Small intestine (tissue), 7 donors: Measurements from ENCODE around the gene CSPG4. TPM values are rescaled to one million over a fixed set of nuclear protein-coding genes. Genes with fewer than 3 reads are reported as not detected.
"Not testable (repeated sequence)": the region's sequence is repeated elsewhere in the genome, so short reads cannot be mapped to it uniquely, and the experiment has no call there.

Source experiments
- DNase-seq, 2 donors: peaks; one replicate each; pipeline versions ENCODE4 v3.0.0 to v3.0.0-alpha.2; 2013
- FAIRE-seq: peaks from 2 replicates; lab custom pipeline; 2012; peaks lifted over from hg19 to GRCh38; lab: Jason Lieb, UNC
- H3K27ac ChIP-seq, 3 donors: one replicate each; pipeline ENCODE4 v1.5.1; 2013; ENCODE audit warnings: low read length in 2 of 3, mild to moderate bottlenecking in 2 of 3, control low read depth in 1 of 3, inconsistent platforms in 1 of 3, low read depth in 1 of 3, moderate library complexity in 1 of 3
- H3K27me3 ChIP-seq, 3 donors: one replicate each; pipeline ENCODE4 v1.6.1; 2013; ENCODE audit warnings: low read length in 3 of 3, inconsistent platforms in 1 of 3; ENCODE audit not compliant: control insufficient read depth in 3 of 3, insufficient read depth in 3 of 3
- H3K36me3 ChIP-seq, 3 donors: one replicate each; pipeline ENCODE4 v1.6.1; 2013; ENCODE audit warnings: low read length in 3 of 3, inconsistent platforms in 1 of 3, low read depth in 1 of 3, mild to moderate bottlenecking in 1 of 3, moderate library complexity in 1 of 3; ENCODE audit not compliant: control insufficient read depth in 3 of 3, insufficient read depth in 2 of 3
- H3K4me1 ChIP-seq, 3 donors: one replicate each; pipeline ENCODE4 v1.6.1; 2013; ENCODE audit warnings: low read length in 2 of 3, inconsistent platforms in 1 of 3, low read depth in 1 of 3, mild to moderate bottlenecking in 1 of 3, moderate library complexity in 1 of 3; ENCODE audit not compliant: control insufficient read depth in 3 of 3, insufficient read depth in 2 of 3
- H3K4me3 ChIP-seq, 3 donors: one replicate each; pipeline ENCODE4 v1.5.1; 2013; ENCODE audit warnings: low read length in 3 of 3, control low read depth in 1 of 3, inconsistent platforms in 1 of 3, low read depth in 1 of 3, mild to moderate bottlenecking in 1 of 3, moderate library complexity in 1 of 3
- H3K9me3 ChIP-seq, 2 donors: one replicate each; pipeline ENCODE4 v1.6.1; 2013; ENCODE audit warnings: low read depth in 1 of 2, low read length in 1 of 2; ENCODE audit not compliant: control insufficient read depth in 2 of 2, insufficient read depth in 1 of 2
- WGBS, 3 donors: extraction: QIAGEN DNeasy Blood & Tissue Kit; methylation state at CpG; one replicate each; pipeline ENCODE4 v1.1.7; 2013; 5-methylcytosine and 5-hydroxymethylcytosine counted together
- polyA plus RNA-seq, 4 donors: library from polyadenylated mRNA; stranded (reverse) in 3 of 4; unstranded in 1 of 4; fragments of 200-250 nt in 3 of 4; fragments of 120-200 nt in 1 of 4; gene quantifications; one replicate each; pipeline versions ENCODE4 v1.2.1 to v1.2.3, GENCODE V29; 2013
- donor health status: healthy with polysubstance abuse.
- donor health status: control.
- donor health status: control.
- donor health status: Bipolar disorder and iron deficiency.
- donor health status: healthy.

CSPG4 gene
- polyA plus RNA-seq, 4 donors = 0.22 to 7.2 (median 2.5) TPM

DNA sequence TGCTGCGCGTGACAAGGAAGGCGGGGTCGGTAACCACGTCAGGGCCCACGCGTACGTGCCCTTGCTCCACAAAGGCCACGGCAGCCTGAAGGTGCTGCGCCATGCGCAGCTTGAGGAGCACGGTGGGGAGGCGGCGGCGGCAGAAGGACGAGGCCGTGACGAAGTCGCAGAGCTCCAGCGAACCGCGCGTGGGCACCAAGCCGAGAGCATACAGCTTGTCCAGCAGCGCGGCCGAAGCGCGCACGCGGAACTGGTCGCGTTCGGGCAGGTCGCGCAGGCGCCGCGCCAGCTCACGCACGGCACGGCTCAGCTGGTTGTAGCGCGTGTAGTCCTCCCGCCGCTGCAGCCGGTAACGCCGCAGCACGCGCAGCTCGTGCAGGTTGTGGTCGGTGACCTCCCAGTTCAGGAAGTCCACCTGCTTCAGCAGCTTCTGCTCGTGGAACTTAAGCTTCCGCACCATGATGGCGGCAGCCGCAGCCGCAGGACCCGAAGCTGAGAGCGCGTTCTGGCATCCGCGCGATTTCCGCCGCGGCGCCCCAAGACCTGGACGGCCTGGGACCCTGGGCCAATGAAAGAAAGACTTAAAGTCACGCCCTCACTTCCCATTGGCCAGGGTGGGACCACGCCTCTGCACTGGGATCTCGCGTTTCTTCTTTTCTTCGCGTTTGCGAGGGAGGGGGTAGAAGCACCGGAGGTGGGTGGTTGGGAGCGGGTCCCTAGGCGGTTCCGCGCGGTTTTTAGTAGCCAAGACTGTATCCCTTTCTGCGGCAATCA lies 72.8 kb downstream of the CSPG4 start, which contains the start of gene IMP3:
TSS of gene IMP3 (minus strand) at position 516 of the 774 bp plus-strand sequence. CDS start at position 460, 56 bp downstream.
- H3K27ac ChIP-seq = peak within 1 kb of the TSS; percentile 91 to 99 (median 95)
- no peak for FAIRE-seq
- no peaks in the 10 kb centered on the region for H3K9me3 ChIP-seq
- 0 to 1% (median 0%) methylated on average over 70 to 83 of the region's 83 CpGs for WGBS, 3 donors
- H3K4me1 ChIP-seq = peaks cover 4 to 10% (median 6%) of the 10 kb centered on the region in 3 donors
- DNase-seq = peak; percentile 98 to 99
- H3K27me3 ChIP-seq = no peaks in the 10 kb centered on the region
- H3K4me3 ChIP-seq = peak within 1 kb of the TSS; percentile 67 to 89 (median 79)
- peaks cover 0 to 8% (median 0%) of the 10 kb centered on the region in 3 donors for H3K36me3 ChIP-seq

DNA sequence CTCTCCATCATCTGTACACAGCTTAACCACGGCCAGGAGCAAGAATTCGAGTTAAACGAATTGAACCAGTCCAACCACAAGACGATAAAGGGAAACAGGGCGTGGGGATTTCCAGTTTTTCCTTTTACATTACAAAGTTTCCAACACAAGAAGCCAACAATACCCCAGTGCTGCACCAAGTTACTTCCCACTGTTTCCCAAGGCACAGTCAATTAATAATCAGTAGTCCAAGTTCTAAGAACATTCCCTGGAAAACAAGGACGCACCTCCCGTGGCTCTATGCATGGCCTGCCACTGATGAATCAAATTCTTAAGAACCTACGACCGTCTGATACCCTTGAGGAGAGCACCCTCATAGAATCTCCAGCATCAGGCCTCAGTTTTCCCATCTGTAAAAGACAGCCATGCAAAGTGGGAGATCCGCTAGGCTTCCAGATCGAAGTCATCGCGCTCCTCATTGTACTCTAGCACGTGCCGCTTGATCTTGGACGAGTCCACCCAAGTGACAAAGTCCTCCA lies 73.4 kb downstream of the CSPG4 start:
- Histone ChIP-seq H3K36me3 (peaks cover 0 to 8% (median 0%) of the 10 kb centered on the region in 3 donors), H3K27ac (peak overlapping the region; percentile 91 to 99 (median 95)), H3K4me3 (peak overlapping the region; percentile 67 to 89 (median 79)), H3K4me1 (peaks cover 4 to 10% (median 6%) of the 10 kb centered on the region in 3 donors), H3K27me3 (no peaks in the 10 kb centered on the region), H3K9me3 (no peaks in the 10 kb centered on the region)
- DNase-seq (no peak), FAIRE-seq (no peak)
- 1 to 2% (median 1%) methylated on average over 16 of the region's 16 CpGs for WGBS, 3 donors

DNA sequence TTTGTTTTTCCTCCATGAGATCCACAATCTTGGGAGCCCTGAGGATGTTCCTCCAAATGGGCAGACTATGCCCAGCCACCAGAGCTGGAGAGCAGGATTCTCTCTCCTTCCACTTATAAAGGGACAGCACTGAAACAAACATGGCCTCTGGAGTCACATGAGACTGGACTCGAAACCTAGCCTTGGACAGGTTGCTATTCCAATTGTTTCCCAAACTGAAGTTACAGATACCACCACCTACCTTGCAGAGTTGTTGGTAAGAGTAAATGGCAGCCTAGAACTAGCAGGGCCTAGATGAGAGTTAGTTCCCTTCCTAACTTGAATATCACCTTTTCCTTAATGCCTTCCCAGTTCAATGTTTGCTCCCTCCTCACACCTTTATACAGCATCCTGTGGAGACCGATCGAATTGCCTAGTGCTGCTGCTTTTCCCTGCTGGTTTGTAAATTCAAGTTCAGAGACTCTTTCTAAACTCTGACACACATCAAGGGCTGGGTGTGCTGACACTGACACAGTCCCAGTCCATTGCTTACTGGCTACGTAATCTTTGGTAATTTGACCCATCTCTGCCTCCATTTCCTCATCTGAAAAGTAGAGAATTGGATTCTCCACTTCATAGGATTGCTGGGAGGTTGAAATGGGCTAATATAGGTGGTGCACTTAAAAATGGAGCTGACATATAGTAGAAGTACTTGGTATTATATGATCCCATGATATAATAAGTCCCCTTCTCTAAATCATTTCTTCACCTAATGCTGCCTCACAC lies 75.2 kb downstream of the CSPG4 start:
- no peaks in the 10 kb centered on the region for H3K9me3 ChIP-seq
- H3K36me3 ChIP-seq = peaks cover 0 to 8% (median 0%) of the 10 kb centered on the region in 3 donors
- H3K4me3 ChIP-seq = peak overlapping the region in 1 of 3 donors; percentile 79
- H3K4me1 ChIP-seq = peaks cover 4 to 10% (median 6%) of the 10 kb centered on the region in 3 donors
- DNase-seq = no peak
- FAIRE-seq = no peak
- H3K27me3 ChIP-seq = no peaks in the 10 kb centered on the region
- 54 to 66% (median 65%) methylated on average over 4 of the region's 4 CpGs for WGBS, 3 donors
- H3K27ac ChIP-seq = peak overlapping the region in 1 of 3 donors; percentile 68

DNA sequence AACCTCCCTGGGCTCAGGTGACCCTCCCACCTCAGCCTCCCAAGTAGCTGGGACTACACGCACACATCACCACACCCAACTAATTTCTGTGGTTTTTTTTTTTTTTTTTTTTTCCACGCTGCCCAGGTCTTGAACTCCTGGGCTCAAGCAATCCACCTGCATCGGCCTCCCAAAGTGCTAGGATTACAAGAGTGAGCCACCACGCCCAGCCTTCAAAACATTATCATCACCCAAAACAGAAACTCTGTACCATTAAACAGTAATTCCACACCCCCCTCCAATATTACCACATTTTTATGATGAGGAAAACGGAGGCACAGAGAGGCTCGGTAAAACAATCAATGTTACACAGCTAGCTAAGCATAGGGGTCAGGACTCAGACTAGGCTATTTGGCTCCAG lies 76.6 kb downstream of the CSPG4 start:
- Histone ChIP-seq H3K27ac (no peak overlapping the region), H3K9me3 (no peaks in the 10 kb centered on the region), H3K27me3 (no peaks in the 10 kb centered on the region), H3K4me1 (peaks cover 4 to 7% (median 6%) of the 10 kb centered on the region in 3 donors), H3K36me3 (peaks cover 0 to 8% (median 0%) of the 10 kb centered on the region in 3 donors), H3K4me3 (no peak overlapping the region)
- DNase-seq (no peak), FAIRE-seq (no peak)
- WGBS, 3 donors = 50 to 70% (median 60%) methylated on average over 6 of the region's 6 CpGs

DNA sequence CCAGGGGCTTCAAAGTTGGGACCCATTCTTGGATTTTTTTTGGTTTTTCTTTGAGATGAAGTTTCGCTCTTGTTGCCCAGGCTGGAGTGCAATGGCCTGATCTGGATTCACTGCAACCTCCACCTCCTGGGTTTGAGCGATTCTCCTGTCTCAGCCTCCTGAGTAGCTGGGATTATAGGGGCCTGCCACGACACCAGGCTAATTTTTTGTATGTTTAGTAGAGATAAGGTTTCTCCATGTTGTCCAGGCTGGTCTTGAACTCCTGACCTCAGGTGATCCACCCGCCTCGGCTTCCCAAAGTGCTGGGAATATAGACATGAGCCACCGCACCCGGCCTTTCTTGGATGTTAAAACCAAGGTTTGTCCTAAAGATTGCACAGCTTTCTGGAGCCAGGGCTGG lies 78.7 kb downstream of the CSPG4 start:
- not testable (repeated sequence) for H3K27me3 ChIP-seq, H3K4me3 ChIP-seq, FAIRE-seq, H3K36me3 ChIP-seq, H3K9me3 ChIP-seq, DNase-seq, H3K4me1 ChIP-seq, H3K27ac ChIP-seq
- 89 to 91% (median 91%) methylated on average over 7 of the region's 7 CpGs for WGBS, 3 donors

DNA sequence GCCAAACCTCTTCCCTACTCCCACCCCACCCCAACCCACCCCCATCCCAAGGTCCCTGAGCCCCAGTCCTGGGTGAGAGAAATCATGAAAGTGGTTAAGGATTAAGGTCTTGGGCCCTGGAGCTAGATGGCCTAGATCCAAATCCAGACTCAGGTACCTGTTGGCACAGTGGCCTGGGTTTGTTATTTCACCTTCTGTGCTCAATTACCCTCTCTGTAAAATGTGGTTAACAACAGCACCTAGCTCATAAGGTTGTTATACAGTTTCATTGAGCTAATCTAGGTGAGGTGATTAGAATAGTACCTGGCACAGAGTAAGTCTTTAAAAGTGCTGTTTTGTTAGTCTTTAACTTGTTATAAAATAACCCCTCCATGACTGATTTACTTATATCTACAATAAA lies 80.7 kb downstream of the CSPG4 start:
- Histone ChIP-seq H3K36me3 (peaks cover 0 to 3% (median 0%) of the 10 kb centered on the region in 3 donors), H3K27ac (no peak overlapping the region), H3K4me3 (no peak overlapping the region), H3K4me1 (peaks cover 0 to under 1% (median 0%) of the 10 kb centered on the region in 3 donors), H3K9me3 (no peaks in the 10 kb centered on the region), H3K27me3 (no peaks in the 10 kb centered on the region)
- no peak for FAIRE-seq
- DNase-seq = no peak

DNA sequence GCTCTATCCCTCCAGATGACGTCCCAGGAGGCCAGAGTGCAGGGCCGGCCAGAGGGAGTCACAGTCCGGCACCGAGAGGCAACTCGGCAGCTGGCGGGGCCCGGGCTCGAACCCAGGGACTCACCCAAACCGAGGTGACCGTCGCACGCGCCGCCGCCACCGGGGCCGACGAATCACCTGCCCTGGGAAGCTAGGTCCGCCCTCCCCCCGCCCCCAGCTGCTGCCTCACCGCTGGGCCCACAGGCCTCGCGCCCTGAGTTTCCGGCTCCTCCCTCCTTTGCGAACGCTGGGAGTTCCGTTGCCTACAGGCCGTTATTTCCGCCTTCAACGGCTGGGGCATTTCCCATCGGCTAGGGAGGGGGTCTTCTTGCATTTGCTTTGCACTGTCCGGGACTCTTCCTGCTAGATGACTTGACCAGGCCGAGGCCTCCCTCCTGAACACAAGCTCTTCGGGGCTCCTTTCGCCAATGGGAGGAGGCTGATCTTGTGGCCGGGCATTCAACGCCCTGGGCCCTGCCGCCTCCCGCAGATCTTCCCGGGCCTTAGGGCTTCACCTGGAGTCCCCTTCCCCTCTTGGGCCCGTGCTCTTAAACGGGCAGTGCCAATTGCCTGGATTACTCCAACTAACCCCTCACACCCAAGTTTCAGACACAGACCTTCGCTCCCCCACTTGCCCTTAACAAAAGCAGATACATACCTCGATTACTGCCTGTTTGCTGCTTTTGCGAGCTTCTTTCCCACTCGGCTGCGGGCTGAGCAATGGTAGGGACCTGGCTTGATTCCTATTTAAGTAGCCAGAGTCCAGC lies 86.9 kb downstream of the CSPG4 start, which contains the start of gene SNUPN:
TSS of gene SNUPN (minus strand) at position 184 of the 806 bp plus-strand sequence. CDS start 4,674 bp downstream, outside the sequence.
- FAIRE-seq (no peak), DNase-seq (peak; percentile 97 to 98)
- WGBS, 3 donors = 1 to 2% (median 2%) methylated on average over 42 to 47 of the region's 47 CpGs
- Histone ChIP-seq H3K9me3 (no peaks in the 10 kb centered on the region), H3K27ac (peak within 1 kb of the TSS; percentile 93 to 98 (median 94)), H3K36me3 (peaks cover 0 to 1% (median 0%) of the 10 kb centered on the region in 3 donors), H3K27me3 (no peaks in the 10 kb centered on the region), H3K4me3 (peak within 1 kb of the TSS; percentile 61 to 100 (median 91)), H3K4me1 (peaks cover 0 to 7% (median 0%) of the 10 kb centered on the region in 3 donors)
